PFSK-1 (cell line): ENCODE measurements around the gene NTPCR.

Source experiments
- FOXP2 ChIP-seq: optimal IDR thresholded peaks from 2 replicates; pipeline ENCODE3; 2011; ENCODE audit warnings: borderline replicate concordance, control low read depth, inconsistent platforms; ENCODE audit not compliant: insufficient read depth; ENCODE audit errors: extremely low read length, extremely low read depth
- POLR2AphosphoS5 ChIP-seq: IDR thresholded peaks from 2 replicates; pipeline ENCODE4 v1.6.1; 2012; ENCODE audit warnings: low read depth, mild to moderate bottlenecking, control low read depth, low read length, moderate library complexity
- SIN3A ChIP-seq: IDR thresholded peaks from 2 replicates; pipeline ENCODE4 v1.6.1; 2012; ENCODE audit warnings: mild to moderate bottlenecking, low read length, moderate library complexity, borderline replicate concordance; ENCODE audit not compliant: insufficient read depth
- TAF1 ChIP-seq: IDR thresholded peaks from 2 replicates; pipeline ENCODE4 v1.6.1; 2012; ENCODE audit warnings: low read length, control low read depth, borderline replicate concordance; ENCODE audit not compliant: insufficient read depth
- TF ChIP-seq, protein P1 (sequence below), 2 experiments: IDR thresholded peaks; 2 replicates each; pipeline versions ENCODE4 v1.6.1 to v1.8.0; 2011 to 2012; ENCODE audit warnings: low read depth in 2 of 2, low read length in 2 of 2, control low read depth in 1 of 2, inconsistent platforms in 1 of 2, mild to moderate bottlenecking in 1 of 2, moderate library complexity in 1 of 2; ENCODE audit not compliant: insufficient read depth in 1 of 2

Gene NTPCR

DNA sequence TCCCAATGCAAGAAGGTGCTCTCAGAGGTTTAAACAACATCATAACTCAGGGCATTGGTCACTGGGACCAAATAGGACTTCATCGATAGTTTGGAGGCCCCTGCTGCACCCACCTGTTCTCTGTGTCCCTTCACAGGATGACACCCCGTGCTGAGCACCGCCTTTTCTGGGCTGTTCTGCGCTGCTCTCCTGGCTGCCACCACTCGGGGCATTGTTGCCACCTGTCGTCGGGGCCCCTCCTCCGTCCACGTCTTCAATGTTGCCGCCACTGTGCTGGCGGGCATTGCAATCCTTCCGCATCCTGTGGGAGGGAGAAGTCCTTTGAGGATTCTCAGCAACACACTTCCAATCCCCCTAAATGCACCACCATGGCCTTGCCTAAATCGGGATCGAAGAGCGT lies 47.7 kb downstream of the NTPCR start:
- TF ChIP-seq POLR2AphosphoS5 (no peak), FOXP2 (no peak), SIN3A (no peak), TAF1 (no peak)
- TF ChIP-seq, protein P1, sequence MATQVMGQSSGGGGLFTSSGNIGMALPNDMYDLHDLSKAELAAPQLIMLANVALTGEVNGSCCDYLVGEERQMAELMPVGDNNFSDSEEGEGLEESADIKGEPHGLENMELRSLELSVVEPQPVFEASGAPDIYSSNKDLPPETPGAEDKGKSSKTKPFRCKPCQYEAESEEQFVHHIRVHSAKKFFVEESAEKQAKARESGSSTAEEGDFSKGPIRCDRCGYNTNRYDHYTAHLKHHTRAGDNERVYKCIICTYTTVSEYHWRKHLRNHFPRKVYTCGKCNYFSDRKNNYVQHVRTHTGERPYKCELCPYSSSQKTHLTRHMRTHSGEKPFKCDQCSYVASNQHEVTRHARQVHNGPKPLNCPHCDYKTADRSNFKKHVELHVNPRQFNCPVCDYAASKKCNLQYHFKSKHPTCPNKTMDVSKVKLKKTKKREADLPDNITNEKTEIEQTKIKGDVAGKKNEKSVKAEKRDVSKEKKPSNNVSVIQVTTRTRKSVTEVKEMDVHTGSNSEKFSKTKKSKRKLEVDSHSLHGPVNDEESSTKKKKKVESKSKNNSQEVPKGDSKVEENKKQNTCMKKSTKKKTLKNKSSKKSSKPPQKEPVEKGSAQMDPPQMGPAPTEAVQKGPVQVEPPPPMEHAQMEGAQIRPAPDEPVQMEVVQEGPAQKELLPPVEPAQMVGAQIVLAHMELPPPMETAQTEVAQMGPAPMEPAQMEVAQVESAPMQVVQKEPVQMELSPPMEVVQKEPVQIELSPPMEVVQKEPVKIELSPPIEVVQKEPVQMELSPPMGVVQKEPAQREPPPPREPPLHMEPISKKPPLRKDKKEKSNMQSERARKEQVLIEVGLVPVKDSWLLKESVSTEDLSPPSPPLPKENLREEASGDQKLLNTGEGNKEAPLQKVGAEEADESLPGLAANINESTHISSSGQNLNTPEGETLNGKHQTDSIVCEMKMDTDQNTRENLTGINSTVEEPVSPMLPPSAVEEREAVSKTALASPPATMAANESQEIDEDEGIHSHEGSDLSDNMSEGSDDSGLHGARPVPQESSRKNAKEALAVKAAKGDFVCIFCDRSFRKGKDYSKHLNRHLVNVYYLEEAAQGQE (IDR thresholded peaks at IDR 0.05; ENCODE audit: insufficient read depth in 1 of 2, low read depth in 2 of 2, low read length in 2 of 2): no peak

DNA sequence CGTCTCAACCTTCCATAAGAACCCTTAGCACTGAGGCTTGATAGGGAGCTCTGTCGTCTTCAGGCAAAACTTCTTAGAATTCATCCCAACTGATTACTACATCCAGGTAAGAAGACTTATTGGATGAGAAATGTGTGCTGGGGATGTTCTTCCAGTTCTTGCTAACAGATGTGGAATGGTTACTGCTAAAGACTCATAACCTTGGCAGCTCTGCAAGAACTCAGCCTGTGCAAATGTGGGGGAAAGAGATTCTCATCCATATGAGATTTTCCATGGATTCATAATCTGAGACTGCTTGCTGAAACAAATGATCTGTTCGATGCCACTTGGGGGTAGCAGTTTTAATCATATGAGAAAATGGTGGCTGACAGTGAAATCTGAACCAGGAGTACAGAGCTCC lies 48.2 kb downstream of the NTPCR start:
- TF ChIP-seq SIN3A (no peak), TAF1 (no peak), POLR2AphosphoS5 (no peak), FOXP2 (no peak)
- TF ChIP-seq, protein P1 (IDR thresholded peaks at IDR 0.05; ENCODE audit: insufficient read depth in 1 of 2, low read depth in 2 of 2, low read length in 2 of 2): no peak

DNA sequence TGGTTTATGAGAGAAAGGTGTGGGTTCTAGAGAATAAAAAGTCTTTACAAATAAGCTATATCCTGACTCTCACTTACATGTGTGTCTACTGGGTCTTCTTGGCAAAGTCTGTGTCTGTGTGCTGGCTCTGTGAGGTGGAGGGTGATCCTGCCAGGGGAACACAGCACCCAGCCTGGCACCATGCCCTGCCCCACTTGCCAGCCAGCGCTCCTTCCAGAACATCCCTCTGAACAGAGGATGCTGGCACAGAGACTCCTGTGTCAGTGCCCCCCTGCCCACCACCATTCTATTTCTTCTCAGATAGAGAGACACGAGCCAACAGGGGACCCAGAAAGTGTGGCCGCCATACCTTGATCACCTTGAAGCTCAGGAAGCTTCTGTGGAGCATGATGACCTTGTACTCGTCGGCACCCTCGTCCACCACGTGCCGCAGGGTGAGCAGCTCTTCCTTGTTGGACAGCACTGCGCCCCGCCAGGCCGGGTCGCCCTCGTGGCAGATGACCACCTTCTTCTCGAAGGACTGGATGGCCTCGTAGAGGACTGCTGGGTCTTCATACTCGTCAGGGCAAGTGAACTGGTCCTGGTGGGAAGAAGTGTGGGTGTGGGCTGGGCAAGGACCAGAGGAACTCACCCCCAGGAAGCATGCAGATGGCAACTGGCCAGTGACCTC lies 49.7 kb downstream of the NTPCR start:
- TF ChIP-seq POLR2AphosphoS5 (no peak), FOXP2 (no peak), SIN3A (no peak), TAF1 (no peak)
- TF ChIP-seq, protein P1 (IDR thresholded peaks at IDR 0.05; ENCODE audit: insufficient read depth in 1 of 2, low read depth in 2 of 2, low read length in 2 of 2): no peak

DNA sequence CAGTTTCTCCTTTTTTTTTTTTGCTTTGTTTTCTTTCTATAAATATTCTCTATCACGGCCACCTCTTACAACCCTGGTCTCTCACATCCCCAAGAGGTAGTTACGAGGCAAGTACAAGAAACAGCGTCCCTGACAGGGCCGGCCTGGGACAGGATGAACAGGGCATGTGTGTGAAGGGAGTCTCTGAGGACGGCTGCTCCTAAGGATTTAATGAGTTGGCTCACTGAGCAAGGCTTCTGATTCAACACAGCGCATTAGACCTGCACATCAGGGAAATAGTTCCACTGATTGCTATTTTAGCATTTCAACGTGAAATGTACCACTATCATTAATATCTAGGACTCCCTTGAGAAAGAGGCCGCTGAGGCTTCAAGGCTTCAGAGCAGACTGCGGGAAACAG lies 54.0 kb downstream of the NTPCR start:
- no peak for TF ChIP-seq TAF1
- TF ChIP-seq FOXP2: no peak
- TF ChIP-seq, protein P1 (IDR thresholded peaks at IDR 0.05; ENCODE audit: insufficient read depth in 1 of 2, low read depth in 2 of 2, low read length in 2 of 2): no peak
- TF ChIP-seq SIN3A: no peak
- TF ChIP-seq POLR2AphosphoS5: no peak

DNA sequence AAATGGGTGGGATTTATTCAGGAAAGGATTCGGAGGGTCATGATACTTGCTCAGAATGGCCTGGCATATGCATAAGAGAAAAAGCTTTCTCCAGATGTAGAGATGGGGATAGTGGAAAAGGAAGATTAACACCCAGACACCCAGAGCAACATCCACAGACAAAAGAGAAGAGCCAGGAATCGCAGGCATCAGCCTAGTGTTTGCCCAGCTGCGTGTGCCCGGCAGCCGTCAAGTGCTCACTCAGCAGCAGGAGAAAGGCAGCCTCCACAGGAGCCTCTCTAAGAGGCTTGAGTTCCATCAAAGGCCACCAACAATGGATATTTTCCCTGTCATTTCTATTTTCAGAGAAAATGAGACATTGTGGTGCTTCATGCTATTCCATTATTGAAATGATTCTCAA lies 54.7 kb downstream of the NTPCR start:
- TF ChIP-seq, protein P1 (IDR thresholded peaks at IDR 0.05; ENCODE audit: insufficient read depth in 1 of 2, low read depth in 2 of 2, low read length in 2 of 2): no peak
- TF ChIP-seq TAF1: no peak
- TF ChIP-seq POLR2AphosphoS5: no peak
